ENCODE data around the gene PRKRA.
"Not testable (repeated sequence)": the region's sequence is repeated elsewhere in the genome, so short reads cannot be mapped to it uniquely, and the experiment has no call there.

PRKRA gene

GRCh38 chr2:178457390-178457886 lies 6.5 kb upstream of the PRKRA start:
- DNase-seq = no peak

GRCh38 chr2:178455947-178456346 lies 5.0 kb upstream of the PRKRA start:
- DNase-seq = no peak

- DNase-seq = no peak
These were observed 1.9 kb upstream of the PRKRA start for GRCh38 chr2:178452870-178453269.

- no peak for DNase-seq
These were observed 1.4 kb upstream of the PRKRA start for GRCh38 chr2:178452334-178452733.

- no peak for DNase-seq
These were observed 526 bp downstream of the PRKRA start for GRCh38 chr2:178450524-178450773.

GRCh38 chr2:178449700-178450523 lies 1.1 kb downstream of the PRKRA start:
- DNase-seq = peak; percentile 2

- DNase-seq = no peak
These were observed 1.9 kb downstream of the PRKRA start for GRCh38 chr2:178448968-178449661.

GRCh38 chr2:178441426-178441825 lies 9.5 kb downstream of the PRKRA start:
- DNase-seq = no peak

GRCh38 chr2:178436662-178437061 lies 14.3 kb downstream of the PRKRA start:
- DNase-seq = no peak

GRCh38 chr2:178429336-178429735 lies 21.6 kb downstream of the PRKRA start:
- no peak for DNase-seq

- no peak for DNase-seq
These were observed 22.6 kb downstream of the PRKRA start for GRCh38 chr2:178428396-178428806.

- no peak for DNase-seq
These were observed 23.5 kb downstream of the PRKRA start for GRCh38 chr2:178427458-178427857.

- no peak for DNase-seq
These were observed 24.6 kb downstream of the PRKRA start for GRCh38 chr2:178426388-178426787.

GRCh38 chr2:178425255-178425827 lies 25.6 kb downstream of the PRKRA start:
- no peak for DNase-seq

GRCh38 chr2:178423746-178424145 lies 27.2 kb downstream of the PRKRA start:
- not testable (repeated sequence) for DNase-seq

- DNase-seq = no peak
These were observed 28.9 kb downstream of the PRKRA start for GRCh38 chr2:178422097-178422496.

GRCh38 chr2:178420463-178420999 lies 30.4 kb downstream of the PRKRA start:
- DNase-seq = no peak

- DNase-seq = no peak
These were observed 31.9 kb downstream of the PRKRA start for GRCh38 chr2:178419123-178419522.

GRCh38 chr2:178418426-178418825 lies 32.5 kb downstream of the PRKRA start:
- no peak for DNase-seq

- no peak for DNase-seq
These were observed 33.1 kb downstream of the PRKRA start for GRCh38 chr2:178417916-178418315.

- no peak for DNase-seq
These were observed 35.0 kb downstream of the PRKRA start for GRCh38 chr2:178415979-178416378.

GRCh38 chr2:178414266-178415247 lies 36.4 kb downstream of the PRKRA start:
- DNase-seq = peak; percentile 97
